ENCODE data around the gene CHM. TPM values are rescaled to one million over a fixed set of nuclear protein-coding genes. Genes with fewer than 3 reads are reported as not detected.

Gene CHM, protein sequence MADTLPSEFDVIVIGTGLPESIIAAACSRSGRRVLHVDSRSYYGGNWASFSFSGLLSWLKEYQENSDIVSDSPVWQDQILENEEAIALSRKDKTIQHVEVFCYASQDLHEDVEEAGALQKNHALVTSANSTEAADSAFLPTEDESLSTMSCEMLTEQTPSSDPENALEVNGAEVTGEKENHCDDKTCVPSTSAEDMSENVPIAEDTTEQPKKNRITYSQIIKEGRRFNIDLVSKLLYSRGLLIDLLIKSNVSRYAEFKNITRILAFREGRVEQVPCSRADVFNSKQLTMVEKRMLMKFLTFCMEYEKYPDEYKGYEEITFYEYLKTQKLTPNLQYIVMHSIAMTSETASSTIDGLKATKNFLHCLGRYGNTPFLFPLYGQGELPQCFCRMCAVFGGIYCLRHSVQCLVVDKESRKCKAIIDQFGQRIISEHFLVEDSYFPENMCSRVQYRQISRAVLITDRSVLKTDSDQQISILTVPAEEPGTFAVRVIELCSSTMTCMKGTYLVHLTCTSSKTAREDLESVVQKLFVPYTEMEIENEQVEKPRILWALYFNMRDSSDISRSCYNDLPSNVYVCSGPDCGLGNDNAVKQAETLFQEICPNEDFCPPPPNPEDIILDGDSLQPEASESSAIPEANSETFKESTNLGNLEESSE
- total RNA-seq: 10 to 100 TPM in 9 of 10 donors, 1 to 10 TPM in 1; 9.9 to 16.7 (median 12.8) TPM
- 1 to 10 TPM; 5.9 to 6.1 TPM for polyA plus RNA-seq
- long read RNA-seq, donor 1, full-length matches to known transcripts: 1 of 3 reads
- long read RNA-seq, donor 1, partial matches to known transcripts: 1 of 3 reads
- long read RNA-seq, donor 1, other reads (novel, unspliced or antisense): 1 of 3 reads
- long read RNA-seq, donor 2, full-length matches to known transcripts: 2 of 5 reads
- long read RNA-seq, donor 2, partial matches to known transcripts: 3 of 5 reads
- long read RNA-seq, donor 2, other reads (novel, unspliced or antisense): 0 of 5 reads
- long read RNA-seq, donor 3, full-length matches to known transcripts: 7 of 17 reads
- long read RNA-seq, donor 3, partial matches to known transcripts: 8 of 17 reads
- long read RNA-seq, donor 3, other reads (novel, unspliced or antisense): 2 of 17 reads

- ATAC-seq: peak; percentile 93 to 99 (median 98)
- no peaks in the 10 kb centered on the region for H3K36me3 ChIP-seq
- intact Hi-C loops (cut with DNase I): no loop called here
- H3K27ac ChIP-seq: peak within 1 kb of the TSS; percentile 68 to 90 (median 80)
- TF ChIP-seq CTCF (IDR thresholded peaks at IDR 0.05): no peak
- H3K9me3 ChIP-seq: no peaks in the 10 kb centered on the region
- H3K4me1 ChIP-seq: peaks cover 0 to 20% (median 10%) of the 10 kb centered on the region in 9 donors
- peak; percentile 19 to 70 for DNase-seq
- 0 to 1% methylated on average over 25 of the region's 25 CpGs for WGBS, 2 donors
- peaks cover 0 to 19% (median 0%) of the 10 kb centered on the region in 7 donors for H3K27me3 ChIP-seq
- peak within 1 kb of the TSS; percentile 34 to 73 (median 59) for H3K4me3 ChIP-seq
Measured at GRCh38 chrX:86047174-86047935, at the start of gene CHM. Gene CHM (minus strand): TSS chrX:86047558. CDS start chrX:86047532, 26 bp downstream.

- DNase-seq (no peak), ATAC-seq (no peak)
- intact Hi-C loops (cut with DNase I): no loop called here
- 44 to 64% methylated on average over 5 of the region's 5 CpGs for WGBS, 2 donors
- Histone ChIP-seq H3K4me3 (no peak overlapping the region), H3K36me3 (no peaks in the 10 kb centered on the region), H3K9me3 (no peaks in the 10 kb centered on the region), H3K27ac (no peak overlapping the region), H3K27me3 (peaks cover 0 to 7% (median 0%) of the 10 kb centered on the region in 7 donors), H3K4me1 (no peaks in the 10 kb centered on the region)
- no peak for TF ChIP-seq CTCF (IDR thresholded peaks at IDR 0.05)
Measured at GRCh38 chrX:86078650-86079049, 31.3 kb upstream of the CHM start.

- Histone ChIP-seq H3K36me3 (no peaks in the 10 kb centered on the region), H3K4me1 (no peaks in the 10 kb centered on the region), H3K27me3 (peaks cover 0 to 38% (median 0%) of the 10 kb centered on the region in 7 donors), H3K4me3 (no peak overlapping the region), H3K9me3 (no peaks in the 10 kb centered on the region), H3K27ac (no peak overlapping the region)
- intact Hi-C loops (cut with DNase I): no loop called here
- no peak for DNase-seq
- WGBS, 2 donors: 70 to 79% methylated on average over 4 of the region's 4 CpGs
- TF ChIP-seq CTCF (IDR thresholded peaks at IDR 0.05): no peak
- no peak for ATAC-seq
Measured at GRCh38 chrX:86066998-86067397, 19.6 kb upstream of the CHM start.

Measured in heart right ventricle (tissue), 16 donors.